Measurements from ENCODE around the gene TXNRD3.
"Not testable (repeated sequence)": the region's sequence is repeated elsewhere in the genome, so short reads cannot be mapped to it uniquely, and the experiment has no call there.

Gene TXNRD3

DNA sequence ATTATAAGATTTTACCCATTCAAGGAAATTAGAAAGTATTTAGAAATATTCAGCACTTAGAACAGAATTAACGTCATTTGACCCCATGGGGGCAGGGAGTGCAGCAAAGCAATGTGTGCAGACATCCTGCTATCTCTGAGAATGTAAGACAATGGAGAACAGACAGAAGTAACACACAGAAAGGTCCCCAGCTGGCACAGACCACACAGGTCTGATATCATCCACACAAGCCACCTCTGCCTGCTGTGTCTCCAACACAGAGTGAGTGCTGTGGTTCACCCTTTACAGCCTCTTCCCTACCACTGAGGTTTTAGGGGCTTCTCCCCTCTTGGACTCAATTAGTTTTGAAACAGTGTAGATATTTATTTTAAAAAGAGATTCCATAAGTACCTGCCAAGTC, 16.1 kb downstream of the TXNRD3 start:
- TF ChIP-seq, protein P1, sequence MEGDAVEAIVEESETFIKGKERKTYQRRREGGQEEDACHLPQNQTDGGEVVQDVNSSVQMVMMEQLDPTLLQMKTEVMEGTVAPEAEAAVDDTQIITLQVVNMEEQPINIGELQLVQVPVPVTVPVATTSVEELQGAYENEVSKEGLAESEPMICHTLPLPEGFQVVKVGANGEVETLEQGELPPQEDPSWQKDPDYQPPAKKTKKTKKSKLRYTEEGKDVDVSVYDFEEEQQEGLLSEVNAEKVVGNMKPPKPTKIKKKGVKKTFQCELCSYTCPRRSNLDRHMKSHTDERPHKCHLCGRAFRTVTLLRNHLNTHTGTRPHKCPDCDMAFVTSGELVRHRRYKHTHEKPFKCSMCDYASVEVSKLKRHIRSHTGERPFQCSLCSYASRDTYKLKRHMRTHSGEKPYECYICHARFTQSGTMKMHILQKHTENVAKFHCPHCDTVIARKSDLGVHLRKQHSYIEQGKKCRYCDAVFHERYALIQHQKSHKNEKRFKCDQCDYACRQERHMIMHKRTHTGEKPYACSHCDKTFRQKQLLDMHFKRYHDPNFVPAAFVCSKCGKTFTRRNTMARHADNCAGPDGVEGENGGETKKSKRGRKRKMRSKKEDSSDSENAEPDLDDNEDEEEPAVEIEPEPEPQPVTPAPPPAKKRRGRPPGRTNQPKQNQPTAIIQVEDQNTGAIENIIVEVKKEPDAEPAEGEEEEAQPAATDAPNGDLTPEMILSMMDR (IDR thresholded peaks at IDR 0.05): no peak
- H3K4me3 ChIP-seq: no peak overlapping the region
- no peak for DNase-seq (ENCODE audit: low spot score)
- H3K27ac ChIP-seq: no peak overlapping the region

DNA sequence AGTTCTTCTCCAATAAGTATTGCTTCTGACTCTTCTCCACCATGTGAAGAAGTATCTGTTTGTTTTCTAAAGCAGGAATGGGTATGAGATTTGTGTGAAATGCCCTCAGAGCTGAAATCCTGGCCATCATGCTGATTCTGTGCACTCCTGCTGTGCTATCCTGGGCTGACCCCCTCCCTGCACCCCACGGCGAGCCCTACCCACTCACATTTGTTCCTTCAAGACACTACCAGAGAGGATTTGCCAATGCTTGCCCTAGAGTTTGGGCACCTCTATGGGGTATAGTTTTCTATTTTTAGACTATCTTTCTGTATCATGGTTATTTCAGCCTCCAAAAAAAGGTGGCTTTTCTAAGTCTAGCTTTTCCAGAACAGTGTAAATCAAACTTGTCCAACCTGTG, 18.5 kb downstream of the TXNRD3 start:
- Histone ChIP-seq H3K27ac (no peak overlapping the region), H3K4me3 (no peak overlapping the region)
- DNase-seq (ENCODE audit: low spot score): no peak
- TF ChIP-seq, protein P1 (IDR thresholded peaks at IDR 0.05): no peak

DNA sequence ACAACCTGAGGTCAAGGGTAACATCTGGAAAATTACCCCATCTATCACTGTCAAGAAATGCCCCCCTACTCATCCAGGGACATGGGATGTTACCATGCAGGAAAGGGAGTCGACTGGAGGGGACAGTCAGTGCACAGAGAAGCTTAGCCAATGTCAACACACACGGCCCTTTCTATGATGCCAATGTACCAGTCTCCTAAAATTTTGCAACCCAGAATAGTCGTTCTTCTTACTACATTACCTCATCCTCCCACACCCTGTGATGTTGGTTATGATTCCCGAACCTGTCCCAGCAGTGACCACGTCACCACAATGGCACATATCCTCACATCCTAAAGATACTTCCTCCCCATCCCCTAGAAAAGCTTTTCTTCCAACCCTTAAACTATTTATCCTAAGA, 20.1 kb downstream of the TXNRD3 start:
- no peak for DNase-seq (ENCODE audit: low spot score)
- no peak overlapping the region for H3K27ac ChIP-seq
- H3K4me3 ChIP-seq: no peak overlapping the region
- TF ChIP-seq, protein P1 (IDR thresholded peaks at IDR 0.05): no peak

GRCh38 chr3:126630020-126630419, 24.9 kb downstream of the TXNRD3 start:
- no peak overlapping the region for H3K4me3 ChIP-seq
- TF ChIP-seq, protein P1 (IDR thresholded peaks at IDR 0.05): no peak
- H3K27ac ChIP-seq: no peak overlapping the region
- no peak for DNase-seq (ENCODE audit: low spot score)

- H3K4me3 ChIP-seq; H3K27ac ChIP-seq; DNase-seq (ENCODE audit: low spot score): not testable (repeated sequence)
Observed at GRCh38 chr3:126625735-126626134, 29.2 kb downstream of the TXNRD3 start.

GRCh38 chr3:126622694-126623093, 32.2 kb downstream of the TXNRD3 start:
- no peak for DNase-seq (ENCODE audit: low spot score)
- Histone ChIP-seq H3K4me3 (no peak overlapping the region), H3K27ac (no peak overlapping the region)
- TF ChIP-seq, protein P1 (IDR thresholded peaks at IDR 0.05): no peak

DNA sequence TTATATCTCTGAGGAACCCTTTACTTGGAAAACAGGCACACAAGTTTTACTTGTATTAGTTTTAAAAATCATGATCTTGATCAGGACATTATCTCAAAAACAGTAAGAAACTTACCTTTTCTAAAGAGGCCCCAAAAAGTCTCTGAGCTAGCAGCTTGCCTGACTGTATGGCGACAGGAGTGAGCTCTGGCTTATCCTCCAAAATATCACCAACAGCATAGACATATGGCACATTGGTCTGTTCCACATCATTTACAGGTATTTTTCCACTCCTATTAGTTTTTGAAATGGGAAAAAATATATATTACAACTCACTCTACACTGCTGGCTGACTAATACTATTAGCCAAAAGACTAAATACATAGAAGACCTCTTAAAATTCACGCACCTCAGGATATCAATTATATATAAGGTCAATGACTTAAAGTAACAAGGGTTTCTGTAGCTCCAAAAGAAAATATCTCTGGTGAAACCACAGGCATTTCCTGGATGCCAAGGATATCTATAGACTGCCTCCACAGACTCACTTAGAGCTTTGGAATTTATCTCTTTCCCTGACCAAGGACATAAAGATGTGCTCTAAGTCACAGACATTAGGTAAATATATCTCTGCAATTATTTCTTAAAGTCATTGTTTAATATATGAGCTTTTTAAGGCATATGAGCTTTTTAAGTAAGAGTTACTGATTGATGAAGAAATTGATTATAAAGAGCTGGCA, 33.1 kb downstream of the TXNRD3 start:
- Histone ChIP-seq H3K4me3 (no peak overlapping the region), H3K27ac (no peak overlapping the region)
- DNase-seq (ENCODE audit: low spot score): no peak
- TF ChIP-seq, protein P1 (IDR thresholded peaks at IDR 0.05): no peak

Measured in coronary artery (tissue), 2 donors.